Activated T-cell treated with anti-CD3 and anti-CD28 coated beads for 1 hour (primary cell): ENCODE results near the gene OR52E1.

Experiments
- DNase-seq: peaks from one replicate; pipeline ENCODE4 v3.0.0-alpha.2; 2020; ENCODE audit warnings: low read depth

OR52E1 gene

DNA sequence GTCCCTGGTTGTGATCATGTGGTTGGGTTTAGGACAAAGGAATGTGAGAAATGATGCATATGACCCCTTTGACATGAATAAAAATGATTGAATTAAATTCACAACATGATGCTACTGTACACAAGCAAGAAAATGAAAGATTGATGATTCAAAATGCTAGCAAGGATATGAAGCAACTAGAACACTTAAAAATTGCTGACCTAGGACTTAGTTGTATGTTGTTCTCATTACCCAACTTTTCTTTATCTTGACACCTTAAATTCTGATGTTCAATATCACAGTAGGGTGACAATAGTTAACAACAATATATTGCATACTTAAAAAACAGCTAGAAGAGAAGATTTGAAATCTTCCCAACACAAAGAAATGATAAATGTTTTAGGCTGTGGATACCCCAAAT lies 48.2 kb downstream of the OR52E1 start:
- no peak for DNase-seq

- DNase-seq, result no peak
These were observed 49.5 kb downstream of the OR52E1 start for GRCh38 chr11:5118893-5119292.
